Measurements from ENCODE around the gene COL15A1. TPM values are rescaled to one million over a fixed set of nuclear protein-coding genes. Genes with fewer than 3 reads are reported as not detected.

COL15A1 gene
- total and polyA plus RNA-seq, 2 of the 13 experiments (the other 11 are each of a cell fraction or from before 2014, with no cell fraction given) = not detected

DNA sequence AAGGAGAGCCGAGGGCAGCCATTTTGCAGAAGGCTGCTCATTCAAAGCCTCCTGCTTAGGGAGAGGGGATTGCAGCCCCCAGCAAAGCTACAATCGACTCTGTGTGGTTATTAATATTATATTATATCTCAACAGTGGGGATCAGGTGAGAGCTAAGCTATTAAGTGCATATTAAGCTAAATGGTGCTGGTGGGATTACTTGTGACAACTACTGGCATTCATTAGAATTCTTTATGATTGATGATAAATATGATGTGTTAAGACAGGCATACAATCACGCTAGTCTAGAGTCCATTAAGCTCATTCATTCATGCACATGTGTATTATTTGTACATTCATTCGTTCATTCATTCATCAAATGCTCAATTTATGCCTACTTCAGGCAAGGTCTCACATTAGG lies 23.0 kb downstream of the COL15A1 start:
- no peak for ATAC-seq
- TF ChIP-seq ZNF543 (CRISPR knock-in tag; IDR thresholded peaks at IDR 0.05) (no peak), NAIF1 (CRISPR knock-in tag; IDR thresholded peaks at IDR 0.05; ENCODE audit: borderline replicate concordance) (no peak), ZSCAN12 (CRISPR knock-in tag; IDR thresholded peaks at IDR 0.05) (no peak), DNMT1 (CRISPR knock-in tag; IDR thresholded peaks at IDR 0.05) (no peak), ZNF660 (CRISPR knock-in tag; IDR thresholded peaks at IDR 0.05; ENCODE audit: borderline replicate concordance, low read depth) (no peak), MAZ (IDR thresholded peaks at IDR 0.05; ENCODE audit: borderline replicate concordance, low read depth, low read length) (no peak), MAZ (CRISPR knock-in tag; IDR thresholded peaks at IDR 0.05; ENCODE audit: low read depth) (no peak), MYNN (CRISPR knock-in tag; IDR thresholded peaks at IDR 0.05; ENCODE audit: low read depth) (no peak), IKZF4 (CRISPR knock-in tag; IDR thresholded peaks at IDR 0.05; ENCODE audit: borderline replicate concordance, low read depth, not compliant biosample characterization) (no peak), STAT6 (CRISPR knock-in tag; IDR thresholded peaks at IDR 0.05; ENCODE audit: borderline replicate concordance) (no peak), ZNF333 (CRISPR knock-in tag; IDR thresholded peaks at IDR 0.05; ENCODE audit: borderline replicate concordance) (no peak)
- TF ChIP-seq, protein P1, sequence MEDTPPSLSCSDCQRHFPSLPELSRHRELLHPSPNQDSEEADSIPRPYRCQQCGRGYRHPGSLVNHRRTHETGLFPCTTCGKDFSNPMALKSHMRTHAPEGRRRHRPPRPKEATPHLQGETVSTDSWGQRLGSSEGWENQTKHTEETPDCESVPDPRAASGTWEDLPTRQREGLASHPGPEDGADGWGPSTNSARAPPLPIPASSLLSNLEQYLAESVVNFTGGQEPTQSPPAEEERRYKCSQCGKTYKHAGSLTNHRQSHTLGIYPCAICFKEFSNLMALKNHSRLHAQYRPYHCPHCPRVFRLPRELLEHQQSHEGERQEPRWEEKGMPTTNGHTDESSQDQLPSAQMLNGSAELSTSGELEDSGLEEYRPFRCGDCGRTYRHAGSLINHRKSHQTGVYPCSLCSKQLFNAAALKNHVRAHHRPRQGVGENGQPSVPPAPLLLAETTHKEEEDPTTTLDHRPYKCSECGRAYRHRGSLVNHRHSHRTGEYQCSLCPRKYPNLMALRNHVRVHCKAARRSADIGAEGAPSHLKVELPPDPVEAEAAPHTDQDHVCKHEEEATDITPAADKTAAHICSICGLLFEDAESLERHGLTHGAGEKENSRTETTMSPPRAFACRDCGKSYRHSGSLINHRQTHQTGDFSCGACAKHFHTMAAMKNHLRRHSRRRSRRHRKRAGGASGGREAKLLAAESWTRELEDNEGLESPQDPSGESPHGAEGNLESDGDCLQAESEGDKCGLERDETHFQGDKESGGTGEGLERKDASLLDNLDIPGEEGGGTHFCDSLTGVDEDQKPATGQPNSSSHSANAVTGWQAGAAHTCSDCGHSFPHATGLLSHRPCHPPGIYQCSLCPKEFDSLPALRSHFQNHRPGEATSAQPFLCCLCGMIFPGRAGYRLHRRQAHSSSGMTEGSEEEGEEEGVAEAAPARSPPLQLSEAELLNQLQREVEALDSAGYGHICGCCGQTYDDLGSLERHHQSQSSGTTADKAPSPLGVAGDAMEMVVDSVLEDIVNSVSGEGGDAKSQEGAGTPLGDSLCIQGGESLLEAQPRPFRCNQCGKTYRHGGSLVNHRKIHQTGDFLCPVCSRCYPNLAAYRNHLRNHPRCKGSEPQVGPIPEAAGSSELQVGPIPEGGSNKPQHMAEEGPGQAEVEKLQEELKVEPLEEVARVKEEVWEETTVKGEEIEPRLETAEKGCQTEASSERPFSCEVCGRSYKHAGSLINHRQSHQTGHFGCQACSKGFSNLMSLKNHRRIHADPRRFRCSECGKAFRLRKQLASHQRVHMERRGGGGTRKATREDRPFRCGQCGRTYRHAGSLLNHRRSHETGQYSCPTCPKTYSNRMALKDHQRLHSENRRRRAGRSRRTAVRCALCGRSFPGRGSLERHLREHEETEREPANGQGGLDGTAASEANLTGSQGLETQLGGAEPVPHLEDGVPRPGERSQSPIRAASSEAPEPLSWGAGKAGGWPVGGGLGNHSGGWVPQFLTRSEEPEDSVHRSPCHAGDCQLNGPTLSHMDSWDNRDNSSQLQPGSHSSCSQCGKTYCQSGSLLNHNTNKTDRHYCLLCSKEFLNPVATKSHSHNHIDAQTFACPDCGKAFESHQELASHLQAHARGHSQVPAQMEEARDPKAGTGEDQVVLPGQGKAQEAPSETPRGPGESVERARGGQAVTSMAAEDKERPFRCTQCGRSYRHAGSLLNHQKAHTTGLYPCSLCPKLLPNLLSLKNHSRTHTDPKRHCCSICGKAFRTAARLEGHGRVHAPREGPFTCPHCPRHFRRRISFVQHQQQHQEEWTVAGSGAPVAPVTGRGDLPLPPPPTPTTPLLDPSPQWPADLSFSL (CRISPR knock-in tag; IDR thresholded peaks at IDR 0.05) = no peak
- TF ChIP-seq, protein P2, sequence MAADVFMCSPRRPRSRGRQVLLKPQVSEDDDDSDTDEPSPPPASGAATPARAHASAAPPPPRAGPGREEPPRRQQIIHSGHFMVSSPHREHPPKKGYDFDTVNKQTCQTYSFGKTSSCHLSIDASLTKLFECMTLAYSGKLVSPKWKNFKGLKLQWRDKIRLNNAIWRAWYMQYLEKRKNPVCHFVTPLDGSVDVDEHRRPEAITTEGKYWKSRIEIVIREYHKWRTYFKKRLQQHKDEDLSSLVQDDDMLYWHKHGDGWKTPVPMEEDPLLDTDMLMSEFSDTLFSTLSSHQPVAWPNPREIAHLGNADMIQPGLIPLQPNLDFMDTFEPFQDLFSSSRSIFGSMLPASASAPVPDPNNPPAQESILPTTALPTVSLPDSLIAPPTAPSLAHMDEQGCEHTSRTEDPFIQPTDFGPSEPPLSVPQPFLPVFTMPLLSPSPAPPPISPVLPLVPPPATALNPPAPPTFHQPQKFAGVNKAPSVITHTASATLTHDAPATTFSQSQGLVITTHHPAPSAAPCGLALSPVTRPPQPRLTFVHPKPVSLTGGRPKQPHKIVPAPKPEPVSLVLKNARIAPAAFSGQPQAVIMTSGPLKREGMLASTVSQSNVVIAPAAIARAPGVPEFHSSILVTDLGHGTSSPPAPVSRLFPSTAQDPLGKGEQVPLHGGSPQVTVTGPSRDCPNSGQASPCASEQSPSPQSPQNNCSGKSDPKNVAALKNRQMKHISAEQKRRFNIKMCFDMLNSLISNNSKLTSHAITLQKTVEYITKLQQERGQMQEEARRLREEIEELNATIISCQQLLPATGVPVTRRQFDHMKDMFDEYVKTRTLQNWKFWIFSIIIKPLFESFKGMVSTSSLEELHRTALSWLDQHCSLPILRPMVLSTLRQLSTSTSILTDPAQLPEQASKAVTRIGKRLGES (CRISPR knock-in tag; IDR thresholded peaks at IDR 0.05; ENCODE audit: borderline replicate concordance) = no peak

More for the DNA sequence above, 23.0 kb downstream of the COL15A1 start:
- Histone ChIP-seq H3K79me2 (ENCODE audit: insufficient read depth, low read length) (no peaks in the 10 kb centered on the region), H3K9ac (ENCODE audit: insufficient read depth, low read depth, low read length) (no peak overlapping the region), H2AFZ (ENCODE audit: low read length) (no peak overlapping the region), H3K4me1 (ENCODE audit: insufficient read depth, low read length) (no peaks in the 10 kb centered on the region), H4K20me1 (ENCODE audit: insufficient read depth, low read length) (no peaks in the 10 kb centered on the region), H3K27me3 (ENCODE audit: control insufficient read depth in 1 of 2, insufficient read depth in 2 of 2, low read length in 2 of 2) (peaks cover 3 to 10% of the 10 kb centered on the region in 2 experiments; a peak in 2 of 5 replicates), H3K4me3 (replicated peaks in 1 of 3; ENCODE audit: insufficient read depth in 1 of 3, low read depth in 2 of 3, low read length in 3 of 3) (no peak overlapping the region), H3K9me3 (ENCODE audit: low read length) (no peaks in the 10 kb centered on the region), H3K27ac (ENCODE audit: extremely low read length, insufficient read depth, low read length) (no peak overlapping the region), H3K36me3 (replicated peaks in 1 of 2; ENCODE audit: control insufficient read depth in 1 of 2, insufficient read depth in 2 of 2, low read length in 2 of 2) (no peaks in the 10 kb centered on the region), H3K4me2 (ENCODE audit: low read depth, low read length) (no peak overlapping the region)
- 11% methylated on average over 4 of the region's 4 CpGs for WGBS (ENCODE audit: low lambda C conversion rate)
- DNase-seq (ENCODE audit: low spot score) = no peak
- intact Hi-C loops (cut with micrococcal nuclease; ENCODE audit: unreplicated experiment) (no loop called here), in situ Hi-C loops (cut with HindIII; ENCODE audit: extremely low pct_ligation_motif_present, low pct_unique_long_range_greater_than_20kb) (no loop called here)
- ChIA-PET CTCF (ENCODE audit: low intra/inter-chr PET ratio, low total read pairs) (no interaction called here), POLR2A (no interaction called here)
- BruUV-seq (replicated peaks) = no TSS peak
- FAIRE-seq = no peak
